GM18867 (cell line): Measurements from ENCODE around the gene SCML1.
"Not testable (repeated sequence)": the region's sequence is repeated elsewhere in the genome, so short reads cannot be mapped to it uniquely, and the experiment has no call there.

Source experiments
- ATAC-seq: cut with Tn5 transposase; IDR thresholded peaks from one replicate; pipeline ENCODE4 v1.9.1; 2021; ENCODE audit warnings: mild to moderate bottlenecking, moderate library complexity; ENCODE audit not compliant: unreplicated experiment

SCML1 gene

GRCh38 chrX:17738737-17739535 is 1.6 kb downstream of the SCML1 start:
- no peak for ATAC-seq

- no peak for ATAC-seq
Observed at GRCh38 chrX:17740137-17741122, 3.1 kb downstream of the SCML1 start.

- no peak for ATAC-seq
Observed at GRCh38 chrX:17741123-17741511, 3.8 kb downstream of the SCML1 start.

- no peak for ATAC-seq
Observed at GRCh38 chrX:17743913-17744312, 6.6 kb downstream of the SCML1 start.

- ATAC-seq: no peak
Observed at GRCh38 chrX:17744896-17745523, 7.7 kb downstream of the SCML1 start.

GRCh38 chrX:17747692-17748091 is 10.4 kb downstream of the SCML1 start:
- no peak for ATAC-seq

- no peak for ATAC-seq
Observed at GRCh38 chrX:17748684-17749083, 11.4 kb downstream of the SCML1 start.

- ATAC-seq: no peak
Observed at GRCh38 chrX:17750436-17750835, 13.1 kb downstream of the SCML1 start.

GRCh38 chrX:17758382-17758781 is 21.1 kb downstream of the SCML1 start:
- peak; percentile 81 for ATAC-seq

- ATAC-seq: no peak
Observed at GRCh38 chrX:17759990-17760389, 22.7 kb downstream of the SCML1 start.

GRCh38 chrX:17767734-17768133 is 30.4 kb downstream of the SCML1 start:
- ATAC-seq: no peak

GRCh38 chrX:17768997-17769396 is 31.7 kb downstream of the SCML1 start:
- no peak for ATAC-seq

GRCh38 chrX:17769701-17770269 is 32.5 kb downstream of the SCML1 start:
- ATAC-seq: no peak

- ATAC-seq: no peak
Observed at GRCh38 chrX:17773221-17773876, 36.1 kb downstream of the SCML1 start.

- ATAC-seq: no peak
Observed at GRCh38 chrX:17774053-17774452, 36.8 kb downstream of the SCML1 start.

GRCh38 chrX:17778997-17779396 is 41.7 kb downstream of the SCML1 start:
- ATAC-seq: no peak

GRCh38 chrX:17779434-17779833 is 42.1 kb downstream of the SCML1 start:
- ATAC-seq: no peak

- ATAC-seq: not testable (repeated sequence)
Observed at GRCh38 chrX:17786554-17787347, 49.5 kb downstream of the SCML1 start.

GRCh38 chrX:17787557-17787956 is 50.3 kb downstream of the SCML1 start:
- no peak for ATAC-seq

- ATAC-seq: no peak
Observed at GRCh38 chrX:17788439-17788838, 51.1 kb downstream of the SCML1 start.
